GM19099 (cell line): ENCODE data around the gene TPST2.

Experiments used
- POLR2A ChIP-seq: IDR thresholded peaks from 3 replicates; pipeline ENCODE4 v1.6.1; 2011; ENCODE audit warnings: low read depth; ENCODE audit not compliant: insufficient read length; ENCODE audit errors: extremely low read depth

TPST2 gene

GRCh38 chr22:26616650-26617049 lies 26.7 kb upstream of the TPST2 start:
- TF ChIP-seq POLR2A = no peak

- no peak for TF ChIP-seq POLR2A
These were observed 26.0 kb upstream of the TPST2 start for GRCh38 chr22:26615830-26616435.

DNA sequence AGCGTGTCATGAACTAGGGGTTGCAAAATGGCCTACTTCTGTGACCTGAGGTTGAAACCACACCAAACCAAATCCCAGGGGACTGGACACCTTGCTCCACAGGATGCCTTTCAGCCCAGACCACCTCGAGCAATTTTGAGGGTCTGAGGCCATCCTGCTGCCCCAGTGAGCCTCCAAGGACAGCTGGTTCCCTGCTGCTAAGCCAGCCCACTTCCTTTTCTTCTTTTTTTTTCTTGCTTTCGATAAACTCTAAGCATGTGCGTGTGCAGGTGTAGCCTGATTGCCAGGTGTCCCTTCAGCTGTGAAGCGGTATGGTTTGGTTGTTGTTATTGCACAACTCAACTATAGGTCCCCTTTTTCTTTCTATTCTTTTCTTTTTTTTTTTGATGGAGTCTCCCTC lies 25.2 kb upstream of the TPST2 start:
- no peak for TF ChIP-seq POLR2A

DNA sequence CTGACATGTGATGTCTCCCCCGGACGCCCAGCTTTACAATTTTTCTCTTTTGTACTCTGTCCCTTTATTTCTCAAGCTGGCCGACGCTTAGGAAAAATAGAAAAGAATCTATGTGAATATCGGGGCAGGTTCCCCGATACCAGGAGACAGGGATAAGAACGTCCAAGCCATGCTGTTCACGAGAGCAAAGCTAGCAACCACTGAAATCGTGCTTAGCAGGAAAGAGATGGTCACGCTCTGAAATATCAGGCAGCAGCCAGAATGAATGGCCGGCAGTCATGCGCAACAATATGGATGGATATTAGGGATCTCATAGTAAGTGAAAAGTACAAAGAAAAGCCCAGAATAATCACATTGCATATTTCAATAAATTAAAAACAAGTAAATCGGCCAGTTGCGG lies 24.4 kb upstream of the TPST2 start:
- no peak for TF ChIP-seq POLR2A

DNA sequence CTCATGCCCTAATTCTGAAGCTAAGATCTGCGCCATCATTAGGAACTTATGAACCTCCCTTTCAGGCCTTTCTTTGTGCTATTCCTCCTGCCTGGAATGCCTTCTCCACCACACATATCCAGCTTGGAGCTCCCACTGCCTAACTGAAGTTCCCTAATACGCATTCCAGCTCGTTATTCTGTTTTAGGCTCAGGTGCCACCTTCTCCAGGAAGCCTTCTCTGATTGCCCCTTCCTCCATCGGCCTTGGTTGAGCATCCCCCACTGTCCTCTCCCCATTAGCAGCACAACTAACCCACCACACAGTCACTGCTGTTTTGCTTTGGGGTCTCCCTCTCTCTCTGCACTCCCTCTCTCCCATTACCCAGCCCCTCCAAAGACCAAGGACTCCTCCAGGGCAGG lies 22.7 kb upstream of the TPST2 start:
- TF ChIP-seq POLR2A = no peak

GRCh38 chr22:26610996-26611395 lies 21.1 kb upstream of the TPST2 start:
- TF ChIP-seq POLR2A = no peak

- TF ChIP-seq POLR2A = peak; percentile 24
These were observed 20.4 kb upstream of the TPST2 start for GRCh38 chr22:26610072-26610958.

DNA sequence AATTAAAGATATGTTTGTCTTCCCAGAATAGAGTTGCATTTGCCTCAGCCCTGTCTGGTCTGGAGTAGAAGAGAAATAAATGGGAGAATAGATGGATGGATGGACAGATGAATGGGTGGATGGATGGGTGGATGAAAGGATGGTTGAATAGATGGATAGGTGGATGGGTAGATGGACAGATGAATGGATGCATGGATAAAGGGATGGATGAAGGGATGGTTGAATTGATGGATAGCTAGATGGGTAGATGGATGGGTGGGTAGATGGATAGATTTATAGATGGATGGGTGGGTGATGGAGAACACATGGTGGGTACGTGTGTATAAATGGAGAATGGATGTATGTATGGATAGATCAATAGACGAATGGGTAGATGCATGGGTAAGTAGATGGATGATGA lies 19.4 kb upstream of the TPST2 start:
- no peak for TF ChIP-seq POLR2A

GRCh38 chr22:26608129-26608528 lies 18.2 kb upstream of the TPST2 start:
- no peak for TF ChIP-seq POLR2A

- no peak for TF ChIP-seq POLR2A
These were observed 16.7 kb upstream of the TPST2 start for GRCh38 chr22:26606611-26607010.

GRCh38 chr22:26604368-26604767 lies 14.4 kb upstream of the TPST2 start:
- no peak for TF ChIP-seq POLR2A

DNA sequence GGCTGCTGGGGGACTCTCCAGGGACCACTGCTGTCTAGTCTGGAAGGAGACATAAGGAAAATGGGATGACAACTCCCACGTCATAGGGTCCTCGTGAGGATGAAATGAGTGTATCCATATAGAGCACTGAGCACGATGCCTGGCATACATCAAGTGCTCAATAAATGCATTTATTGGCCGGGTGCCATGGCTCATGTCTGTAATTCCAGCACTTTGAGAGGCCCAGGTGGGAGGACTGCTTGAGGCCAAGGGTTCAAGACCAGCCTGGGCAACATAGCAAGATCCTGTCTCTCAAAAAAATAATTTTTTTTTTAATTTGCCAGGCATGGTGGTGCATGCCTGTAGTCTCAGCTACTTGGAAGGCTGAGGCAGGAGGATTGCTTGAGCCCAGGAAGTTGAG lies 12.2 kb upstream of the TPST2 start:
- TF ChIP-seq POLR2A = no peak

- TF ChIP-seq POLR2A = no peak
These were observed 11.8 kb upstream of the TPST2 start for GRCh38 chr22:26601726-26602125.

- no peak for TF ChIP-seq POLR2A
These were observed 9.6 kb upstream of the TPST2 start for GRCh38 chr22:26599505-26599904.

GRCh38 chr22:26597480-26597879 lies 7.5 kb upstream of the TPST2 start:
- TF ChIP-seq POLR2A = no peak

GRCh38 chr22:26597026-26597425 lies 7.1 kb upstream of the TPST2 start:
- TF ChIP-seq POLR2A = no peak
